NCI-H187 (cell line): ENCODE measurements around the gene ZNF415.
"Not testable (repeated sequence)": the region's sequence is repeated elsewhere in the genome, so short reads cannot be mapped to it uniquely, and the experiment has no call there.

Source experiments
- DNase-seq, 2 experiments: peaks; one replicate each; lab custom pipeline; 2025; lab: John Stamatoyannopoulos, UW

The ZNF415 gene

GRCh38 chr19:53102756-53103233 is 29.9 kb downstream of the ZNF415 start:
- no peak for DNase-seq

- DNase-seq, result no peak
Measured at GRCh38 chr19:53102206-53102755, 30.4 kb downstream of the ZNF415 start.

- no peak for DNase-seq
Measured at GRCh38 chr19:53101518-53101917, 31.2 kb downstream of the ZNF415 start.

- not testable (repeated sequence) for DNase-seq
Measured at GRCh38 chr19:53098570-53098969, 34.1 kb downstream of the ZNF415 start.

- DNase-seq, result not testable (repeated sequence)
Measured at GRCh38 chr19:53096982-53097690, 35.6 kb downstream of the ZNF415 start.

GRCh38 chr19:53096579-53096978 is 36.1 kb downstream of the ZNF415 start:
- not testable (repeated sequence) for DNase-seq

GRCh38 chr19:53094754-53095575 is 37.7 kb downstream of the ZNF415 start:
- DNase-seq, result no peak

- no peak for DNase-seq
Measured at GRCh38 chr19:53092723-53093122, 40.0 kb downstream of the ZNF415 start.

GRCh38 chr19:53091413-53092254 is 41.1 kb downstream of the ZNF415 start:
- DNase-seq, result no peak

- DNase-seq, result no peak
Measured at GRCh38 chr19:53088091-53088490, 44.6 kb downstream of the ZNF415 start.

- no peak for DNase-seq
Measured at GRCh38 chr19:53086949-53087348, 45.8 kb downstream of the ZNF415 start.

GRCh38 chr19:53085496-53085895 is 47.2 kb downstream of the ZNF415 start:
- no peak for DNase-seq

- no peak for DNase-seq
Measured at GRCh38 chr19:53082929-53083328, 49.8 kb downstream of the ZNF415 start.

- no peak for DNase-seq
Measured at GRCh38 chr19:53079313-53079924, 53.3 kb downstream of the ZNF415 start.

GRCh38 chr19:53078668-53079067 is 54.0 kb downstream of the ZNF415 start:
- DNase-seq, result no peak

GRCh38 chr19:53076984-53077383 is 55.7 kb downstream of the ZNF415 start:
- DNase-seq, result no peak

- DNase-seq, result no peak
Measured at GRCh38 chr19:53068834-53069233, 63.9 kb downstream of the ZNF415 start.

- DNase-seq, result no peak
Measured at GRCh38 chr19:53068199-53068598, 64.5 kb downstream of the ZNF415 start.

GRCh38 chr19:53057904-53058580 is 74.7 kb downstream of the ZNF415 start:
- no peak for DNase-seq
